K562 (cell line): ENCODE data around the gene SEPTIN1. TPM values are rescaled to one million over a fixed set of nuclear protein-coding genes. Genes with fewer than 3 reads are reported as not detected.

Experiments
- ARID1B ChIP-seq: fragments of 450-650 bp; IDR thresholded peaks from 2 replicates; pipeline ENCODE4 v1.6.1; 2016; ENCODE audit warnings: antibody characterized with exemption, mild to moderate bottlenecking, inconsistent platforms
- CREB3 ChIP-seq: fragments of 450-650 bp; conservative IDR thresholded peaks from 2 replicates; pipeline ENCODE4 v1.6.1; 2016; ENCODE audit warnings: missing genetic modification characterization, low read depth, mild to moderate bottlenecking, missing compliant biosample characterization, moderate library complexity
- DIDO1 ChIP-seq: fragments of 450-650 bp; IDR thresholded peaks from 2 replicates; pipeline ENCODE4 v1.6.1; 2016; ENCODE audit warnings: low read depth, missing biosample characterization, missing genetic modification characterization
- E2F4 ChIP-seq: sonication (generic); formaldehyde crosslinking; IDR thresholded peaks from 2 replicates; pipeline ENCODE4 v1.8.0; 2022; ENCODE audit warnings: mild to moderate bottlenecking, low read depth, missing genetic modification reagents
- EZH2 ChIP-seq: IDR thresholded peaks from 2 replicates; pipeline ENCODE4 v1.6.1; 2012; ENCODE audit warnings: low read depth, mild to moderate bottlenecking, inconsistent platforms, low read length, borderline replicate concordance
- NBN ChIP-seq: fragments of 450-650 bp; IDR thresholded peaks from 2 replicates; pipeline ENCODE4 v1.6.1; 2016; ENCODE audit warnings: low read depth, mild to moderate bottlenecking
- NELFE ChIP-seq: IDR thresholded peaks from 2 replicates; pipeline ENCODE4 v1.6.1; 2011; ENCODE audit warnings: mild to moderate bottlenecking; ENCODE audit not compliant: insufficient read depth, insufficient read length
- RBFOX2 ChIP-seq: fragments of 200-400 bp; formaldehyde crosslinking; IDR thresholded peaks from 2 replicates; pipeline ENCODE4 v1.6.1; 2017; ENCODE audit warnings: low read depth, mild to moderate bottlenecking, low read length, moderate library complexity
- SREBF2 ChIP-seq: sonication (generic); formaldehyde crosslinking; IDR thresholded peaks from 2 replicates; pipeline ENCODE4 v1.4.0; 2020; ENCODE audit warnings: mild to moderate bottlenecking, missing genetic modification reagents
- SRF ChIP-seq, 2 experiments: fragments of 250-450, 450-650 bp in 1 of 2; sonication (Bioruptor Pico) in 1 of 2; sonication (generic) in 1 of 2; formaldehyde crosslinking; IDR thresholded peaks; 2 replicates each; pipeline versions ENCODE4 v1.5.0 to v1.5.1; 2020 to 2022; ENCODE audit warnings: mild to moderate bottlenecking in 1 of 2, missing genetic modification reagents in 1 of 2
- STAT5B ChIP-seq: fragments of 250-450 bp; sonication (Bioruptor Pico); IDR thresholded peaks from 2 replicates; pipeline ENCODE4 v1.8.0; 2021; ENCODE audit warnings: mild to moderate bottlenecking, inconsistent platforms
- YBX1 ChIP-seq: fragments of 450-650 bp; IDR thresholded peaks from 2 replicates; pipeline ENCODE4 v1.7.1; 2016; ENCODE audit warnings: mild to moderate bottlenecking
- ZBTB17 ChIP-seq: fragments of 450-650 bp; formaldehyde crosslinking; IDR thresholded peaks from 2 replicates; pipeline ENCODE4 v1.4.0; 2020; ENCODE audit warnings: mild to moderate bottlenecking
- ZNF212 ChIP-seq: fragments of 450-650 bp; formaldehyde crosslinking; IDR thresholded peaks from 2 replicates; pipeline ENCODE4 v1.4.0; 2020; ENCODE audit warnings: mild to moderate bottlenecking
- ZNF217 ChIP-seq: sonication (generic); formaldehyde crosslinking; IDR thresholded peaks from 2 replicates; pipeline ENCODE4 v1.8.0; 2022; ENCODE audit warnings: mild to moderate bottlenecking, missing genetic modification reagents
- ZNF232 ChIP-seq: sonication (generic); formaldehyde crosslinking; IDR thresholded peaks from 2 replicates; pipeline ENCODE4 v1.8.0; 2022; ENCODE audit warnings: mild to moderate bottlenecking, missing genetic modification reagents
- ZNF395 ChIP-seq: fragments of 200-800 bp; sonication (Bioruptor generic); IDR thresholded peaks from 2 replicates; pipeline ENCODE4 v1.6.1; 2017; ENCODE audit warnings: missing genetic modification characterization, missing compliant biosample characterization
- ZNF644 ChIP-seq: fragments of 200-800 bp; sonication (Bioruptor generic); IDR thresholded peaks from 2 replicates; pipeline ENCODE4 v1.6.1; 2016; ENCODE audit warnings: low read depth, missing genetic modification characterization, missing compliant biosample characterization
- polyA plus RNA-seq, 8 experiments: library from polyadenylated mRNA; depleted of rRNA in 4 of 8; stranded (reverse) in 5 of 8; unstranded in 3 of 8; fragments of >200 nt; fragmentation: Nextera tagmentation in 2 of 8; fragmentation: Illumina TruSeq in 1 of 8; extraction: Ambion mirVana in 2 of 8; extraction: Trizol in 1 of 8; gene quantifications; 2 replicates each; pipeline versions ENCODE4 v1.2.1 to v1.2.3, GENCODE V29; 2011 to 2014; ENCODE audit warnings: inconsistent platforms in 1 of 8, missing spikeins in 1 of 8
- total RNA-seq, 7 experiments: library from RNA; depleted of rRNA in 6 of 7; stranded (reverse); fragments of >200 nt in 6 of 7; fragmentation: Illumina TruSeq in 2 of 7; extraction: Trizol in 2 of 7; gene quantifications; 2 replicates each; pipeline versions ENCODE4 v1.2.1 to v1.2.3, GENCODE V29; 2011 to 2021; ENCODE audit warnings: low replicate concordance in 1 of 7
- TF ChIP-seq, protein P1 (sequence below): sonication (generic); formaldehyde crosslinking; IDR thresholded peaks from 2 replicates; pipeline ENCODE4 v1.8.0; 2023; ENCODE audit warnings: missing genetic modification reagents, mild to moderate bottlenecking, borderline replicate concordance

SEPTIN1 gene
- total and polyA plus RNA-seq, 9 of the 15 experiments (the other 6 are each of a cell fraction or from before 2014, with no cell fraction given), result 0.23 to 5.6 (median 1.7) TPM; not detected in 1

DNA sequence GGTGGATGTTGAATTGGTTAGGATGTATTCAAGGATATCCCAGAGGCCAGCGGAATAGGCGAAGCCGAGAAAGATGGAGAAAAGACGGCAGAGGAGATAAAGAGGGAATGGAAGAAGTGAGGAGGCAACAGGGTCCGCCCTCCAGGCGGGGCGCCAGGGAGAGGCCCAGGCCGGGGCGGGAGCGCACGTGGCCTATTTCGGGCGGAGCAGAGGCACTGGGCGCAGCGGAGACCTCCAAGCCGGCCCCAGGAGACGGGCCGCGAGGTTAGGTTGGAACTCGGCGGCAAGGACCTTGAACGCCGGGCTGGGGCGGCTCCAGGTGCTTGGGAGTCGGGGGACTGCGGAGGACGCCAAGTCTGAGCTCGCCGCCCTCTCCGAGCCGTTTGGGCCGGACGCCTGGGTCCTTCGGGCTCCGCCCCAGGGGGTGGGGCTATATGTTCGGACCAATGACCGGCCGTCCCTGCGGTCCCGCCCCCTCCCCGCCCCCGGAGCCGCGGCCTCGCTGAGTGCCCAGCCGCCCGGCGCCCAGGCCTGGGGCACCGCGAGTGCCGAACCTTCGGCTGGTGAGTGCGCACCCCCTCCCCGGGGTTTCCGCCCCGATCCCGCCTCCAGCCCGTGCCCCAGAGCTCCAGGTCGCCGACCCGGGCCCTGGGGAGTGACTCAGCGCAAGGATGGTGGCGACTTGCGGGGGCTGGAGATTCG is 24.9 kb upstream of the SEPTIN1 start, which contains the start of gene ZNF771 (continued):
- TF ChIP-seq STAT5B (CRISPR knock-in tag) (no peak), ZNF395 (CRISPR knock-in tag) (0 out of 2 replicates have a peak, but pooled peaks have one; percentile 36), ARID1B (peak; percentile 41; the same call in 1 of the 2 replicates), EZH2 (no peak), CREB3 (tag) (no peak), YBX1 (no peak), RBFOX2 (peak; percentile 85), NELFE (no peak), E2F4 (CRISPR knock-in tag) (peak; percentile 55; the same call in 1 of the 2 replicates), SRF (CRISPR knock-in tag; IDR thresholded peaks at IDR 0.05) (no peak), DIDO1 (no peak; the same call in 1 of the 2 replicates), ZNF232 (CRISPR knock-in tag) (no peak), ZNF644 (tag) (no peak), ZNF212 (no peak), ZNF217 (CRISPR knock-in tag) (no peak), SREBF2 (CRISPR knock-in tag) (0 out of 2 replicates have a peak, but pooled peaks have one; percentile 76), ZBTB17 (CRISPR knock-in tag) (no peak), NBN (peak; percentile 57; the same call in 1 of the 2 replicates)
- TF ChIP-seq, protein P1, sequence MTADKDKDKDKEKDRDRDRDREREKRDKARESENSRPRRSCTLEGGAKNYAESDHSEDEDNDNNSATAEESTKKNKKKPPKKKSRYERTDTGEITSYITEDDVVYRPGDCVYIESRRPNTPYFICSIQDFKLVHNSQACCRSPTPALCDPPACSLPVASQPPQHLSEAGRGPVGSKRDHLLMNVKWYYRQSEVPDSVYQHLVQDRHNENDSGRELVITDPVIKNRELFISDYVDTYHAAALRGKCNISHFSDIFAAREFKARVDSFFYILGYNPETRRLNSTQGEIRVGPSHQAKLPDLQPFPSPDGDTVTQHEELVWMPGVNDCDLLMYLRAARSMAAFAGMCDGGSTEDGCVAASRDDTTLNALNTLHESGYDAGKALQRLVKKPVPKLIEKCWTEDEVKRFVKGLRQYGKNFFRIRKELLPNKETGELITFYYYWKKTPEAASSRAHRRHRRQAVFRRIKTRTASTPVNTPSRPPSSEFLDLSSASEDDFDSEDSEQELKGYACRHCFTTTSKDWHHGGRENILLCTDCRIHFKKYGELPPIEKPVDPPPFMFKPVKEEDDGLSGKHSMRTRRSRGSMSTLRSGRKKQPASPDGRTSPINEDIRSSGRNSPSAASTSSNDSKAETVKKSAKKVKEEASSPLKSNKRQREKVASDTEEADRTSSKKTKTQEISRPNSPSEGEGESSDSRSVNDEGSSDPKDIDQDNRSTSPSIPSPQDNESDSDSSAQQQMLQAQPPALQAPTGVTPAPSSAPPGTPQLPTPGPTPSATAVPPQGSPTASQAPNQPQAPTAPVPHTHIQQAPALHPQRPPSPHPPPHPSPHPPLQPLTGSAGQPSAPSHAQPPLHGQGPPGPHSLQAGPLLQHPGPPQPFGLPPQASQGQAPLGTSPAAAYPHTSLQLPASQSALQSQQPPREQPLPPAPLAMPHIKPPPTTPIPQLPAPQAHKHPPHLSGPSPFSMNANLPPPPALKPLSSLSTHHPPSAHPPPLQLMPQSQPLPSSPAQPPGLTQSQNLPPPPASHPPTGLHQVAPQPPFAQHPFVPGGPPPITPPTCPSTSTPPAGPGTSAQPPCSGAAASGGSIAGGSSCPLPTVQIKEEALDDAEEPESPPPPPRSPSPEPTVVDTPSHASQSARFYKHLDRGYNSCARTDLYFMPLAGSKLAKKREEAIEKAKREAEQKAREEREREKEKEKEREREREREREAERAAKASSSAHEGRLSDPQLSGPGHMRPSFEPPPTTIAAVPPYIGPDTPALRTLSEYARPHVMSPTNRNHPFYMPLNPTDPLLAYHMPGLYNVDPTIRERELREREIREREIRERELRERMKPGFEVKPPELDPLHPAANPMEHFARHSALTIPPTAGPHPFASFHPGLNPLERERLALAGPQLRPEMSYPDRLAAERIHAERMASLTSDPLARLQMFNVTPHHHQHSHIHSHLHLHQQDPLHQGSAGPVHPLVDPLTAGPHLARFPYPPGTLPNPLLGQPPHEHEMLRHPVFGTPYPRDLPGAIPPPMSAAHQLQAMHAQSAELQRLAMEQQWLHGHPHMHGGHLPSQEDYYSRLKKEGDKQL, result no peak
